B cell (primary cell): ENCODE measurements around the gene GLP2R. TPM values are rescaled to one million over a fixed set of nuclear protein-coding genes. Genes with fewer than 3 reads are reported as not detected.
"Not testable (repeated sequence)": the region's sequence is repeated elsewhere in the genome, so short reads cannot be mapped to it uniquely, and the experiment has no call there.

Experiments used
- ATAC-seq: fragments of 200-7000 bp; cut with Tn5 transposase; one replicate; pipeline ENCODE4 v1.10.0; 2021; ENCODE audit warnings: low read depth, mild to moderate bottlenecking, moderate number of reproducible peaks, moderate library complexity
- CTCF ChIA-PET: fragments of 350-600 bp; sonication (Branson Sonifier 250); formaldehyde crosslinking; loops from one replicate; lab custom pipeline; 2021; ENCODE audit warnings: antibody characterized with exemption, inconsistent platforms; lab: Charles Lee
- POLR2A ChIA-PET: fragments of 350-600 bp; sonication (Branson Sonifier 250); formaldehyde crosslinking; loops from one replicate; lab custom pipeline; 2021; ENCODE audit warnings: antibody characterized with exemption; lab: Charles Lee
- DNase-seq: peaks from one replicate; pipeline ENCODE4 v3.0.0; 2013
- H2AFZ ChIP-seq: 2 replicates; pipeline ENCODE4 v1.6.1; 2012; ENCODE audit warnings: mild to moderate bottlenecking, low read depth, low read length; ENCODE audit not compliant: insufficient read depth, poor library complexity, severe bottlenecking
- H3K27ac ChIP-seq, 2 donors: 1 replicate in 1 of 2; 2 replicates in 1 of 2; pipeline ENCODE4 v1.5.1; 2012 to 2013; ENCODE audit warnings: low read length in 2 of 2, mild to moderate bottlenecking in 2 of 2, moderate library complexity in 1 of 2
- H3K27me3 ChIP-seq, 4 experiments: fragments of 200-600 bp in 1 of 4; sonication (generic) in 1 of 4; replicated peaks in 1 of 4; 1 replicate in 2 of 4; 2 replicates in 2 of 4; pipeline versions ENCODE4 v1.6.1 to v1.7.0; 2013 to 2016; ENCODE audit warnings: low read length in 3 of 4, mild to moderate bottlenecking in 2 of 4, mixed read lengths in 1 of 4, moderate library complexity in 1 of 4; ENCODE audit not compliant: insufficient read depth in 4 of 4, control insufficient read depth in 3 of 4; ENCODE audit errors: control extremely low read depth in 1 of 4
- H3K36me3 ChIP-seq, 2 experiments: replicated peaks in 1 of 2; 1 replicate in 1 of 2; 2 replicates in 1 of 2; pipeline versions ENCODE4 v1.6.1 to v1.7.1; 2013; ENCODE audit warnings: low read length in 1 of 2; ENCODE audit not compliant: insufficient read depth in 2 of 2, control insufficient read depth in 1 of 2; ENCODE audit errors: control extremely low read depth in 1 of 2, extremely low read depth in 1 of 2
- H3K4me1 ChIP-seq, 2 donors: fragments of 200-600 bp in 1 of 2; sonication (generic) in 1 of 2; 1 replicate in 1 of 2; 2 replicates in 1 of 2; pipeline versions ENCODE4 v1.5.1 to v1.6.1; 2013 to 2017; ENCODE audit warnings: low read length in 2 of 2; ENCODE audit not compliant: control insufficient read depth in 2 of 2, insufficient read depth in 2 of 2
- H3K4me2 ChIP-seq: replicated peaks from 2 replicates; pipeline ENCODE3; 2012; ENCODE audit warnings: mild to moderate bottlenecking, low read depth, low read length; ENCODE audit not compliant: poor library complexity, severe bottlenecking
- H3K4me3 ChIP-seq, 5 experiments: fragments of 200-600 bp in 1 of 5; sonication (generic) in 1 of 5; 1 replicate in 3 of 5; 2 replicates in 2 of 5; pipeline versions ENCODE4 v1.5.1 to v1.7.0; 2011 to 2016; ENCODE audit warnings: low read length in 4 of 5, mild to moderate bottlenecking in 4 of 5, low read depth in 2 of 5, control low read depth in 1 of 5, moderate library complexity in 1 of 5; ENCODE audit not compliant: insufficient read depth in 1 of 5; ENCODE audit errors: control extremely low read depth in 1 of 5, extremely low read depth in 1 of 5
- H3K79me2 ChIP-seq: fragments of 200-600 bp; sonication (generic); one replicate; pipeline ENCODE4 v1.6.0; 2016; ENCODE audit warnings: low read length; ENCODE audit not compliant: control insufficient read depth, insufficient read depth
- H3K9ac ChIP-seq: fragments of 200-600 bp; sonication (generic); 2 replicates; pipeline ENCODE4 v1.6.1; 2017; ENCODE audit warnings: mild to moderate bottlenecking, low read length, moderate library complexity
- H3K9me3 ChIP-seq, 3 donors: one replicate each; pipeline versions ENCODE4 v1.6.1 to v1.7.1; 2013; ENCODE audit warnings: low read length in 2 of 3; ENCODE audit not compliant: control insufficient read depth in 2 of 3, insufficient read depth in 1 of 3; ENCODE audit errors: control extremely low read depth in 1 of 3
- H4K20me1 ChIP-seq: 2 replicates; pipeline ENCODE4 v1.6.0; 2012; ENCODE audit warnings: mild to moderate bottlenecking, low read length; ENCODE audit not compliant: insufficient read depth, control insufficient read depth, poor library complexity, severe bottlenecking
- H3K27ac Mint-ChIP-seq: one replicate; pipeline ENCODE4 v1.8.0; 2021; ENCODE audit warnings: mixed read lengths
- H3K27me3 Mint-ChIP-seq: one replicate; pipeline ENCODE4 v1.8.0; 2021; ENCODE audit warnings: mixed read lengths
- H3K4me1 Mint-ChIP-seq: one replicate; pipeline ENCODE4 v1.8.0; 2021; ENCODE audit warnings: mixed read lengths
- H3K4me3 Mint-ChIP-seq: one replicate; pipeline ENCODE4 v1.8.0; 2021; ENCODE audit warnings: mixed read lengths
- H3K9me3 Mint-ChIP-seq: one replicate; pipeline ENCODE4 v1.8.0; 2022; ENCODE audit warnings: mixed read lengths; ENCODE audit not compliant: insufficient read depth
- EZH2 ChIP-seq: IDR thresholded peaks from 2 replicates; pipeline ENCODE4 v1.6.1; 2012; ENCODE audit warnings: borderline replicate concordance, low read depth, mild to moderate bottlenecking, moderate library complexity, low read length; ENCODE audit not compliant: insufficient read depth, poor library complexity, severe bottlenecking
- WGBS: methylation state at CpG from one replicate; pipeline ENCODE4 v1.1.5; 2013; ENCODE audit warnings: missing lambda C conversion rate; ENCODE audit not compliant: insufficient coverage; 5-methylcytosine and 5-hydroxymethylcytosine counted together
- intact Hi-C: fragments of 100-400 bp; cut with micrococcal nuclease; formaldehyde crosslinking; loops from one replicate; pipeline ENCODE4 v1.10.0; 2022
- polyA plus RNA-seq: library from polyadenylated mRNA; depleted of rRNA; stranded (reverse); fragments of >200 nt; gene quantifications from 2 replicates; pipeline ENCODE4 v1.2.3, GENCODE V29; 2012
- total RNA-seq, 2 donors: library from RNA; stranded (reverse); fragments of 120-200 nt in 1 of 2; gene quantifications; 1 replicate in 1 of 2; 2 replicates in 1 of 2; pipeline versions ENCODE4 v1.2.3 to v1.2.4, GENCODE V29; 2013 to 2022
- TF ChIP-seq, protein P1 (sequence below): fragments of 200-600 bp; IDR thresholded peaks from one replicate; pipeline ENCODE4 v1.8.0; 2022; ENCODE audit warnings: antibody characterized with exemption, mild to moderate bottlenecking

The GLP2R gene
- total and polyA plus RNA-seq, 2 donors (not counting 1 experiment from before 2014, with no cell fraction given) = not detected

DNA sequence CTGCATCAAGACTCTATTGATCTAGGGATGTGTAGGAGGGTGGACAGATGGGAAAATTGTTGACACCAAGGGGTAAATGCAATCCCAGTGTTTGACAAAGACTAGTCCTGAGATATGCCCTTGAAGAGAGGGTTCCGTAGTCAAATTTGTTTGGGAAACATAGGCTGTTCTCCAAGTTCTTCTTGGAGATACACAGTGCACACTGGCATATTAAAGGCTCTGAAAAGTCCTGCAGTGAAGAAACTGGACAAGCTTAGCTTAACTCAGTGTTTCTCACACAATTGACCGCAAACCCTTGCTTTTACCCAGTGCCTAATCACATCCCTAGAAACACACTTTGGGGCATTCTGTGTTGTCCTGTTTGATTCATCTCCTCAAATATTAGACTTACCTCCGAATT lies 45.2 kb upstream of the GLP2R start:
- ATAC-seq (no peak), DNase-seq (no peak)
- Mint-ChIP-seq H3K4me3 (no peak overlapping the region), H3K9me3 (no peaks in the 10 kb centered on the region), H3K27me3 (peaks cover 20% of the 10 kb centered on the region), H3K4me1 (no peaks in the 10 kb centered on the region), H3K27ac (no peak overlapping the region)
- Histone ChIP-seq H3K36me3 (no peaks in the 10 kb centered on the region), H3K4me1 (no peaks in the 10 kb centered on the region), H3K79me2 (no peaks in the 10 kb centered on the region), H3K27me3 (peaks cover 0 to 11% (median 2%) of the 10 kb centered on the region in 4 experiments), H3K4me2 (no peak overlapping the region), H3K9ac (no peak overlapping the region), H3K9me3 (no peaks in the 10 kb centered on the region), H2AFZ (no peak overlapping the region), H4K20me1 (no peaks in the 10 kb centered on the region), H3K4me3 (no peak overlapping the region), H3K27ac (no peak overlapping the region)
- no peak for TF ChIP-seq EZH2
- TF ChIP-seq, protein P1, sequence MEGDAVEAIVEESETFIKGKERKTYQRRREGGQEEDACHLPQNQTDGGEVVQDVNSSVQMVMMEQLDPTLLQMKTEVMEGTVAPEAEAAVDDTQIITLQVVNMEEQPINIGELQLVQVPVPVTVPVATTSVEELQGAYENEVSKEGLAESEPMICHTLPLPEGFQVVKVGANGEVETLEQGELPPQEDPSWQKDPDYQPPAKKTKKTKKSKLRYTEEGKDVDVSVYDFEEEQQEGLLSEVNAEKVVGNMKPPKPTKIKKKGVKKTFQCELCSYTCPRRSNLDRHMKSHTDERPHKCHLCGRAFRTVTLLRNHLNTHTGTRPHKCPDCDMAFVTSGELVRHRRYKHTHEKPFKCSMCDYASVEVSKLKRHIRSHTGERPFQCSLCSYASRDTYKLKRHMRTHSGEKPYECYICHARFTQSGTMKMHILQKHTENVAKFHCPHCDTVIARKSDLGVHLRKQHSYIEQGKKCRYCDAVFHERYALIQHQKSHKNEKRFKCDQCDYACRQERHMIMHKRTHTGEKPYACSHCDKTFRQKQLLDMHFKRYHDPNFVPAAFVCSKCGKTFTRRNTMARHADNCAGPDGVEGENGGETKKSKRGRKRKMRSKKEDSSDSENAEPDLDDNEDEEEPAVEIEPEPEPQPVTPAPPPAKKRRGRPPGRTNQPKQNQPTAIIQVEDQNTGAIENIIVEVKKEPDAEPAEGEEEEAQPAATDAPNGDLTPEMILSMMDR = no peak
- WGBS = 100% methylated on average over 2 of the region's 3 CpGs
- ChIA-PET POLR2A (no interaction called here), CTCF (no interaction called here)
- intact Hi-C loops = no loop called here

DNA sequence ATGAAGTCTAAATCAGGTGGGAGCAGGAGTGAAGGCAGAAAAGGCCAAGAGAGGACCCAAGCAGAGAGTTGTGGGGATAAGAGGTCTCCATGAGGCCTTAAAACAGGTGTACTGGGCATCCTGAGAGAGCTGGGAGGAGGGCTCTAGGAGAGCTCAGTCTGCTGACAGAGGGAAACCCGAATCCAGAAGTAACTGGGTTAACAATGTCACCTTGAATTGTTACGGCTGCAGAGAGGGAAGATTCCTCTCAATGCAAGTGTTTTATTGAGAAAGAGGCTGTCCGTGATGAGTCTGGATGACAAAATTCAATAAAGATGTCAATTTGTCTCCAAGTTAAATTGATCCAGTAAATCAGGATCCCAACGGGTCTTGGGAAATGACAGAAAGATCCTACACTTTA lies 42.7 kb upstream of the GLP2R start:
- H3K9ac ChIP-seq = no peak overlapping the region
- H3K79me2 ChIP-seq = no peaks in the 10 kb centered on the region
- no peak for TF ChIP-seq EZH2
- TF ChIP-seq, protein P1 = no peak
- H2AFZ ChIP-seq = no peak overlapping the region
- no peaks in the 10 kb centered on the region for H3K9me3 Mint-ChIP-seq
- ATAC-seq (no peak), DNase-seq (no peak)
- no peaks in the 10 kb centered on the region for H3K36me3 ChIP-seq
- no peak overlapping the region for H3K4me2 ChIP-seq
- no peaks in the 10 kb centered on the region for H3K9me3 ChIP-seq
- no peak overlapping the region for H3K4me3 Mint-ChIP-seq
- 95% methylated on average over 3 of the region's 4 CpGs for WGBS
- H4K20me1 ChIP-seq = no peaks in the 10 kb centered on the region
- ChIA-PET CTCF (no interaction called here), POLR2A (no interaction called here)
- peaks cover 20% of the 10 kb centered on the region for H3K27me3 Mint-ChIP-seq
- H3K27me3 ChIP-seq = peaks cover 0 to 11% (median 0%) of the 10 kb centered on the region in 4 experiments
- H3K4me1 Mint-ChIP-seq = no peaks in the 10 kb centered on the region
- no peak overlapping the region for H3K4me3 ChIP-seq
- H3K27ac Mint-ChIP-seq = no peak overlapping the region
- intact Hi-C loops = no loop called here
- no peak overlapping the region for H3K27ac ChIP-seq
- no peaks in the 10 kb centered on the region for H3K4me1 ChIP-seq

DNA sequence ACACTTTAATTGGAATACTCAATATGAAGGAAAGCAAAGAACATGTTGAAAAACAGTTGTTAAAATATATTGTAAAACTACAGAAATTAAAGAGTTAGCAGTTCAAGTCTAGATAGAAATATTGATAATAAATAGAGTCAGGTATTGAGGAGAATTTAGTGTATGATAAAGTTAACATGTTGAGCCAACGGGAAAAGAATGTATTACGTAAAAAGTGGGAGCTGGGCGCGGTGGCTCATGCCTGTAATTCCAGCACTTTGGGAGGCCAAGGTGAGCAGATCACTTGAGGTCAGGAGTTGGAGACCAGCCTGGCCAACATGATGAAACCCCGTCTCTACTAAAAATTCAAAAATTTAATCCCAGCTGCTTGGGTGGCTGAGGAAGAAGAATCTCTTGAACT lies 42.3 kb upstream of the GLP2R start:
- WGBS = 97% methylated on average over 4 of the region's 5 CpGs
- H3K4me3 ChIP-seq, H3K4me3 Mint-ChIP-seq, H3K4me2 ChIP-seq, H3K9me3 Mint-ChIP-seq, DNase-seq, H3K4me1 Mint-ChIP-seq, H3K79me2 ChIP-seq, POLR2A ChIA-PET, H4K20me1 ChIP-seq, CTCF ChIA-PET, H3K4me1 ChIP-seq, ATAC-seq, H3K36me3 ChIP-seq, intact Hi-C loops, H3K27ac Mint-ChIP-seq, H3K9me3 ChIP-seq, H3K9ac ChIP-seq, H2AFZ ChIP-seq, H3K27ac ChIP-seq: not testable (repeated sequence)
- peaks cover 0 to 11% (median 0%) of the 10 kb centered on the region in 4 experiments for H3K27me3 ChIP-seq
- peaks cover 20% of the 10 kb centered on the region for H3K27me3 Mint-ChIP-seq
